ENCODE measurements around the gene KRTAP16-1.
A peak's percentile ranks its signal among the peaks of the same experiment; 100 is the strongest.

- TF ChIP-seq POLR2AphosphoS5 (IDR thresholded peaks at IDR 0.05) (no peak), POLR2A (IDR thresholded peaks at IDR 0.05) (no peak), CTCF (IDR thresholded peaks at IDR 0.05) (peak in 2 of 3 donors; percentile 52 to 54)
These were observed 20.3 kb upstream of the KRTAP16-1 start for GRCh38 chr17:41329279-41329948.
